DOHH2 (cell line): ENCODE measurements around the gene PLAGL1.

Experiments
- CTCF ChIP-seq: fragments of 200-600 bp; sonication (generic); IDR thresholded peaks from one replicate; pipeline ENCODE4 v1.5.1; 2014; ENCODE audit warnings: antibody characterized with exemption, mild to moderate bottlenecking, low read depth, low read length; ENCODE audit not compliant: poor library complexity, severe bottlenecking
- EZH2phosphoT487 ChIP-seq: fragments of 200-600 bp; sonication (generic); IDR thresholded peaks from 2 replicates; pipeline ENCODE4 v1.6.1; 2017; ENCODE audit warnings: borderline replicate concordance, mild to moderate bottlenecking, antibody characterized with exemption, low read length, moderate library complexity, mixed read lengths

DNA sequence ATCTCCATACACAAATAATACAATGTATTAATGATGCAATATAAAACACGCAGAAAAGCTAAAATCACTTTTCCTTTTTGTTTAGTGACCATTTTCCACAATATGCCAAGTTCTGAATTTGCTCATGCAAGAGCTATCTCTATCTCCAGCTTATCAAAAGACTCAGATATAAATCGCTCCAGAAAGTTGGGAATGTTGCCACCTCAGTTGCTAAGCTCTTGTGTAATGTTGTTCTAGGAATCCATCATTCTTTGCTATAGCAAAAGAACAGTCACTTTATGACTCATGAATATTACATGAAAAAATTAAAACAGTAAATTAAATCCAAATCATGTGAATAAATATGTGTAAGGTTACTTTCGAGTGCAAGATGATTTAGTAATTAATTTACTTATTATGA lies 8.7 kb downstream of the PLAGL1 start:
- TF ChIP-seq CTCF, result no peak
- no peak for TF ChIP-seq EZH2phosphoT487
